Fibroblast of the aortic adventitia (primary cell): ENCODE measurements around the gene CHCHD1. TPM values are rescaled to one million over a fixed set of nuclear protein-coding genes. Genes with fewer than 3 reads are reported as not detected.
"Not testable (repeated sequence)": the region's sequence is repeated elsewhere in the genome, so short reads cannot be mapped to it uniquely, and the experiment has no call there.

ENCODE experiments used
- DNase-seq: peaks from one replicate; pipeline ENCODE4 v3.0.0-alpha.2; 2010; ENCODE audit warnings: low read depth
- H3K4me3 ChIP-seq: 2 replicates; pipeline ENCODE4 v1.5.1; 2011; ENCODE audit warnings: low read depth, mild to moderate bottlenecking, control low read depth, low read length, moderate library complexity
- total RNA-seq: library from RNA; depleted of rRNA; stranded (reverse); fragments of >200 nt; gene quantifications from 2 replicates; pipeline ENCODE4 v1.2.3, GENCODE V29; 2012; ENCODE audit warnings: low replicate concordance
- TF ChIP-seq, protein P1 (sequence below): IDR thresholded peaks from 2 replicates; pipeline ENCODE4 v1.5.1; 2011; ENCODE audit warnings: mild to moderate bottlenecking, low read length, control low read depth, inconsistent platforms; ENCODE audit not compliant: insufficient read depth

CHCHD1 gene
- total RNA-seq, 1 donor = 20.9 TPM

DNA sequence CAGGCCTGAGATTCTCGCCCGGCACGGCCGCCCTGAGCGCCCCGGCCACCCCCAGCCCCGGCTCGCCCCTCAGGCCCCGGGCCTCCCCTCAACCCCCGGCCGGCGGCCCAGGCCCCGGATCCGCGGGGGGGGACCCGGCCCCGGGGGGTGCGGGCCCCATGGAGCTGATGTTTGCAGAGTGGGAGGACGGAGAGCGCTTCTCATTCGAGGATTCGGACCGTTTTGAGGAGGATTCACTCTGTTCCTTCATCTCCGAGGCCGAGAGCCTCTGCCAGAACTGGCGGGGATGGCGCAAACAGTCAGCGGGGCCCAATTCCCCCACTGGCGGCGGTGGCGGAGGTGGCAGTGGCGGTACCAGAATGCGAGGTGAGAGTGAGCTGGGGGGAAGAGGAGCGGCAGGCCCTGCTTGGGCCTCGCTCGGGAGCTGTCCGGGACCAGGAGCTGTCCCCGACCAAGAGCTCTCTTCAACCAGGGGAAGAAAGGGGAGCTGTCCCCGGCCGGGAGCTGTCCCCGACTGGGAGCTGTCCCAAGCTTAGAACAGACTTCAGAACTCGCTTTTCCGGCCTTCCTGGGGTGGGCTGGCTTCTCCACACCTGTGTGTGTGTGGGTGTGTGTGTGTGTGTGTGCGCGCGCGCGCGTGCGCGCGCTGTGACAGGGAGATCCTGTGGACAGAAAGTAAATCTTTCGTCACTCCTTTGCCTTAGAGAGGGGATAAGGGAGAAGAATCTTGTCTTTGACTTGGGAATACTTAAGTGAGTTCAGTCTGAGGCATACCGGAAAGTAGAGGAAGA, 4.1 kb downstream of the CHCHD1 start:
- TF ChIP-seq, protein P1, sequence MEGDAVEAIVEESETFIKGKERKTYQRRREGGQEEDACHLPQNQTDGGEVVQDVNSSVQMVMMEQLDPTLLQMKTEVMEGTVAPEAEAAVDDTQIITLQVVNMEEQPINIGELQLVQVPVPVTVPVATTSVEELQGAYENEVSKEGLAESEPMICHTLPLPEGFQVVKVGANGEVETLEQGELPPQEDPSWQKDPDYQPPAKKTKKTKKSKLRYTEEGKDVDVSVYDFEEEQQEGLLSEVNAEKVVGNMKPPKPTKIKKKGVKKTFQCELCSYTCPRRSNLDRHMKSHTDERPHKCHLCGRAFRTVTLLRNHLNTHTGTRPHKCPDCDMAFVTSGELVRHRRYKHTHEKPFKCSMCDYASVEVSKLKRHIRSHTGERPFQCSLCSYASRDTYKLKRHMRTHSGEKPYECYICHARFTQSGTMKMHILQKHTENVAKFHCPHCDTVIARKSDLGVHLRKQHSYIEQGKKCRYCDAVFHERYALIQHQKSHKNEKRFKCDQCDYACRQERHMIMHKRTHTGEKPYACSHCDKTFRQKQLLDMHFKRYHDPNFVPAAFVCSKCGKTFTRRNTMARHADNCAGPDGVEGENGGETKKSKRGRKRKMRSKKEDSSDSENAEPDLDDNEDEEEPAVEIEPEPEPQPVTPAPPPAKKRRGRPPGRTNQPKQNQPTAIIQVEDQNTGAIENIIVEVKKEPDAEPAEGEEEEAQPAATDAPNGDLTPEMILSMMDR = no peak
- peak overlapping the region; percentile 92 for H3K4me3 ChIP-seq
- DNase-seq = peak; percentile 39

DNA sequence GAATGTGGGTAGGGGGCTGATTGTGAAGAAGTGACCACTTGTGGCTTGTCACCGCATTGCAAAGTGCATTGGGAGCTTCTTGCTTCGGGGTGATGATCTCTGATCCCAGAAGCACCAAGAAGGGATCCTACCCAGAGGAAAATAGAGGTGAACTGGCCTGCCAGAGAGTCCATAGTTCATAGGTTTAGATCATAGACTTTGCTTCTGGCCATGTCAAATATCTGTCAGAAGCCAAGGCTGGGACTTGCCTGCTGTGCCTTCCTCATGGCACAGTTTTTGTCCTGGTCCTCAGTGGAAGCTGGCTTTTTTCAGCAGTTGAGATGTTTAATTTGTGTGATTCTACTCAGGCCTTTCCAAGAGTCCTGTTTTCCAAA, 4.7 kb downstream of the CHCHD1 start:
- peak overlapping the region; percentile 92 for H3K4me3 ChIP-seq
- TF ChIP-seq, protein P1 = no peak
- no peak for DNase-seq

DNA sequence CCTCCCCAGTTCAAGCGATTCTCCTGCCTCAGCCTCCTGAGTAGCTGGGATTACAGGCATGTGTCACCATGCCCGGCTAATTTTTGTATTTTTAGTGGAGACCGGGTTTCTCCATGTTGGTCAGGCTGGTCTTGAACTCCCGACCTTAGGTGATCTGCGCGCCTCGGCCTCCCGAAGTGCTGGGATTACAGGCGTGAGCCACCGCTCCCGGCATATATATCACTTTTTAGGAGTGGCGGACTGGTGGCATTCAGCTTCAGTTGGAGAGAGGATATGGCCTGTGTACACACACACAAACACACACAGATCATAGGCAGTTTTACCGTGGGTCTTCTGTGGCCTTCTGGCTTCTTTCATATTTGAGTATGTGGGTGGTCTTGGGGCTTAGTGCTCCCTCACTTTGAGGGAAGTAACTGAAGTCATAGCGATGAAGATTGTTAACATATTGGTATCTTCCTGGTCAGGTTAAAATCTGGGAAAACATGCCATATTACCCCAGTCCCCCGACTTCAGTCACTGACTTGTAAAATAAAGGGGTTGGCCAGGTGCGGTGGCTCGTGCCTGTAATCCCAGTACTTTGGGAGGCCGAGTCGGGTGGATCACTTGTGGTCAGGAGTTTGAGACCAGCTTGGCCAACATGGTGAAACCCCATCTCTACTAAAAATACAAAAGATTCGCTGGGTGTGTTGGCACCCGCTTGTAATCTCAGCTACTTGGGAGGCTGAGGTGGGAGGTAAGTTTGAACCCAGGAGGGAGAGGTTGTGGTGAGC, 5.4 kb downstream of the CHCHD1 start:
- not testable (repeated sequence) for DNase-seq
- H3K4me3 ChIP-seq = peak overlapping the region; percentile 45

DNA sequence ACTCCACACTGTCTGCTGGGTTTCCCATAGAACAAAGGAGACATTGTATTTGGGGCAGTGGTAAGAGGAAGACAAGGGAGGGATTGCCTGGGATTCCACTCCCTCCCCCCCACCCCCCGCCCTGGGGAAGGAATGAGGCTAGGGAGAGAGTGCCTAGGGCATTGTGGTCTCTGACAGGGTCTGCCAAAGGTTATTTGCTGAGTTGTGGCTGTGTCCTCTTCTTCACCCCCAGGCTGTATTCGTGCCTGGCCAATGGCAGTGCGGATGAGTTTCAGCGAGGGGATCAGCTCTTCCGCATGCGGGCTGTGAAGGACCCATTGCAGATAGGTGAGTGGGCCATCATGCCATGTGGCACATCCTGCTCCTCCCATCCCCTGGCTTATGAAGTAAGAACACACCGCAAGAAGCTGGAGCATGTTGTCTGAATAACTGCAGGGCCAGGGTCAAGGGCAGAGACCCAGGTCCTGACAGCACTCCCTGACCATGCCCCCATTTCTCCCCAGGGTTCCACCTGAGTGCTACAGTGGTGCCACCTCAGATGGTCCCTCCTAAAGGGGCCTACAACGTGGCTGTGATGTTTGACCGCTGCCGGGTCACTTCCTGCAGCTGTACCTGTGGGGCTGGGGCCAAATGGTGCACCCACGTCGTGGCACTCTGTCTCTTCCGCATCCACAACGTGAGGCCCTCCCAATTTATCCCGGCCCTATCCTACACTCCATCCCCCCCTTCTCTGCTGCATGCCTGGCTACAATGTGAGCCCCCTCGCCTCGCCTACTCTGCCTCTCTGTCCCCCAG, 7.2 kb downstream of the CHCHD1 start:
- no peak for DNase-seq
- TF ChIP-seq, protein P1 = no peak
- H3K4me3 ChIP-seq = no peak overlapping the region

DNA sequence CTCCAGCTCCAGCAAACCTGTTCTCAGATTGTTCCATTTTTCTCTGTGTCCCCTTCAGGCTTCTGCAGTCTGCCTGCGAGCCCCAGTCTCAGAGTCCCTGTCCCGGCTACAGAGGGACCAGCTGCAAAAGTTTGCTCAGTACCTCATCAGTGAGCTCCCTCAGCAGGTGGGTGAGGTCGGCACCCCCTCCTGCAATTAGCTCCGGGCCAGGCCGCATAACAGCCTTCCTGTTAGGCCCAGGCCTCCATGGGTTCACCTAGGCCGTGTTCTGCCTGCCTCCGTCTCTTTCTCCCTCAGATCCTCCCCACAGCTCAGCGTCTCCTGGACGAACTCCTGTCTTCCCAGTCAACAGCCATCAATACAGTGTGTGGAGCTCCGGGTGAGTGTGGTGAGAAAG, 7.8 kb downstream of the CHCHD1 start:
- TF ChIP-seq, protein P1 = no peak
- H3K4me3 ChIP-seq = no peak overlapping the region
- no peak for DNase-seq

DNA sequence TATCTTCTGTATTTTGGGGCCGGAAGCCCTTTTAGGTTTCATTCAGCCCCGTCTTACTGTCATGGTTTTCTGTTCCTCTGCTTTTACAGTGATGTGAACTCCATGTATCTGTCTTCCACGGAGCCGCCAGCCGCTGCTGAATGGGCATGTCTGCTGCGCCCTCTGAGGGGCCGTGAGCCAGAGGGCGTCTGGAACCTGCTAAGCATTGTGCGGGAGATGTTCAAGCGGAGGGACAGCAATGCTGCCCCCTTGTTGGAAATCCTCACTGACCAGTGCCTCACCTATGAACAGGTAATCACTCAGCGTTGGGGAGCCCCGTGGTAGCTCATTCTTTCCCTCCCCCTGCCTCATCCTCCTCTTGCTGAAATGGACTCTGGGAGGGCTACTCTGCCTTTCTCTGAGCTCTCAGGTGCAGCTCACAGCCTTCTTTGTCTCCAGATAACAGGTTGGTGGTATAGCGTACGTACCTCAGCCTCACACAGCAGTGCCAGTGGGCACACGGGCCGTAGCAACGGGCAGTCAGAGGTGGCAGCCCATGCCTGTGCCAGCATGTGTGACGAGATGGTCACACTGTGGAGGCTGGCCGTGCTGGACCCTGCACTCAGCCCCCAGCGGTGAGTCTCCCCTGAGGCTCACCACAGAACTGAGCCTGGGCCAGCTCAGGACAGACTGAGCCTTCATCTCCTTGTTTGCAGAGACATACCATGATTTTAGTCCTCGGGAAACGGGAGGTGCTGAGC, 9.2 kb downstream of the CHCHD1 start:
- no peak for DNase-seq
- no peak overlapping the region for H3K4me3 ChIP-seq
- TF ChIP-seq, protein P1 = no peak
